Endothelial cell of umbilical vein (primary cell): ENCODE results near the gene ZNF30. TPM values are rescaled to one million over a fixed set of nuclear protein-coding genes. Genes with fewer than 3 reads are reported as not detected.

Experiments used
- BruUV-seq: library from RNA; stranded (reverse); fragments of 400-500 nt; replicated peaks from 2 replicates; lab custom pipeline; 2021; lab: Mats Ljungman, UMichigan
- CTCF ChIA-PET: fragments of 300-600, 350-600 bp; sonication (Branson Sonifier 250); formaldehyde crosslinking; loops from one replicate; lab custom pipeline; 2021; ENCODE audit warnings: antibody characterized with exemption, inconsistent platforms; lab: Charles Lee
- POLR2A ChIA-PET: fragments of 300-600, 350-600 bp; sonication (Branson Sonifier 250); formaldehyde crosslinking; loops from one replicate; lab custom pipeline; 2021; ENCODE audit warnings: antibody characterized with exemption, inconsistent platforms; lab: Charles Lee
- DNase-seq: peaks from one replicate; pipeline ENCODE4 v3.0.0-alpha.2; 2011; ENCODE audit warnings: low read depth, low spot score
- FAIRE-seq: peaks from 2 replicates; lab custom pipeline; 2011; peaks lifted over from hg19 to GRCh38; lab: Jason Lieb, UNC
- H2AFZ ChIP-seq: 2 replicates; pipeline ENCODE4 v1.6.0; 2012; ENCODE audit warnings: low read depth, low read length, control low read depth, inconsistent platforms
- H3K27ac ChIP-seq: 2 replicates; pipeline ENCODE4 v1.5.1; 2011; ENCODE audit warnings: low read depth, mild to moderate bottlenecking, control low read depth, low read length, moderate library complexity; ENCODE audit not compliant: insufficient read depth
- H3K27me3 ChIP-seq, 2 experiments: 2 replicates each; pipeline versions ENCODE4 v1.6.0 to v1.6.1; 2011; ENCODE audit warnings: low read length in 2 of 2, mixed read lengths in 1 of 2; ENCODE audit not compliant: control insufficient read depth in 2 of 2, insufficient read depth in 2 of 2
- H3K36me3 ChIP-seq, 2 experiments: 2 replicates in 1 of 2; 3 replicates in 1 of 2; pipeline ENCODE4 v1.5.1; 2011; ENCODE audit warnings: low read length in 2 of 2, mild to moderate bottlenecking in 1 of 2, moderate library complexity in 1 of 2; ENCODE audit not compliant: control insufficient read depth in 2 of 2, insufficient read depth in 2 of 2; ENCODE audit errors: extremely low read depth in 1 of 2
- H3K4me1 ChIP-seq: 3 replicates; pipeline ENCODE4 v1.5.1; 2011; ENCODE audit warnings: mild to moderate bottlenecking, low read length; ENCODE audit not compliant: control insufficient read depth, insufficient read depth; ENCODE audit errors: extremely low read depth
- H3K4me2 ChIP-seq: 2 replicates; pipeline ENCODE4 v1.6.1; 2011; ENCODE audit warnings: low read length, control low read depth, mixed read lengths; ENCODE audit not compliant: insufficient read depth
- H3K4me3 ChIP-seq, 3 experiments: fragments of 200-600 bp in 1 of 3; sonication (generic), shearing (Covaris generic) in 1 of 3; replicated peaks in 1 of 3; 2 replicates each; pipeline ENCODE4 v1.5.1; 2011 to 2016; ENCODE audit warnings: control low read depth in 3 of 3, low read length in 3 of 3, mild to moderate bottlenecking in 2 of 3, inconsistent platforms in 1 of 3, low read depth in 1 of 3, moderate library complexity in 1 of 3; ENCODE audit not compliant: insufficient read depth in 1 of 3
- H3K79me2 ChIP-seq: 2 replicates; pipeline ENCODE4 v1.6.0; 2012; ENCODE audit warnings: low read length, inconsistent platforms; ENCODE audit not compliant: control insufficient read depth, insufficient read depth
- H3K9ac ChIP-seq: replicated peaks from 2 replicates; pipeline ENCODE3; 2011; ENCODE audit warnings: low read length, control low read depth; ENCODE audit not compliant: insufficient read depth; ENCODE audit errors: extremely low read depth
- H3K9me1 ChIP-seq: replicated peaks from 3 replicates; pipeline ENCODE4 v1.6.0; 2011; ENCODE audit warnings: mild to moderate bottlenecking, low read length; ENCODE audit not compliant: control insufficient read depth, insufficient read depth; ENCODE audit errors: extremely low read depth
- H3K9me3 ChIP-seq: replicated peaks from 2 replicates; pipeline ENCODE4 v1.5.1; 2012; ENCODE audit warnings: low read length, inconsistent platforms; ENCODE audit not compliant: control insufficient read depth, insufficient read depth
- H4K20me1 ChIP-seq: replicated peaks from 2 replicates; pipeline ENCODE3; 2011; ENCODE audit warnings: mild to moderate bottlenecking, low read length; ENCODE audit not compliant: control insufficient read depth, insufficient read depth; ENCODE audit errors: extremely low read depth
- CTCF ChIP-seq, 2 donors: IDR thresholded peaks; 1 replicate in 1 of 2; 2 replicates in 1 of 2; pipeline ENCODE4 v1.5.1; 2011; ENCODE audit warnings: low read length in 2 of 2, mild to moderate bottlenecking in 2 of 2, moderate library complexity in 2 of 2, control low read depth in 1 of 2, inconsistent platforms in 1 of 2, low read depth in 1 of 2; ENCODE audit not compliant: insufficient read depth in 1 of 2; ENCODE audit errors: extremely low read depth in 1 of 2
- dilution Hi-C: fragments of 300-500 bp; cut with MboI; formaldehyde crosslinking; loops from one replicate; pipeline ENCODE4 v1.15.0; 2019; ENCODE audit warnings: low sequenced_read_pairs; ENCODE audit not compliant: extremely low pct_ligation_motif_present
- intact Hi-C: fragments of 100-400 bp; cut with micrococcal nuclease; formaldehyde crosslinking; loops from one replicate; pipeline ENCODE4 v1.10.0; 2022
- polyA plus RNA-seq, 4 experiments: library from polyadenylated mRNA; depleted of rRNA in 3 of 4; stranded (reverse) in 3 of 4; unstranded in 1 of 4; fragments of >200 nt; gene quantifications; 2 replicates each; pipeline versions ENCODE4 v1.2.1 to v1.2.3, GENCODE V29; 2011 to 2012; ENCODE audit warnings: missing spikeins in 1 of 4
- total RNA-seq: library from RNA; stranded (reverse); gene quantifications from 2 replicates; pipeline ENCODE4 v1.2.3, GENCODE V29; 2021

The ZNF30 gene
- total and polyA plus RNA-seq, 2 donors (not counting 3 experiments of a cell fraction or from before 2014, with no cell fraction given), result 1.3 to 4.7 TPM

- dilution Hi-C loops (no loop called here), intact Hi-C loops (loop anchor here (2.0 kb wide), 1 partner anchor 19 kb away; no protein-coding TSS in a partner anchor)
- H2AFZ ChIP-seq, result no peak overlapping the region
- H3K27me3 ChIP-seq, result no peaks in the 10 kb centered on the region
- H3K4me2 ChIP-seq, result no peak overlapping the region
- no peaks in the 10 kb centered on the region for H3K79me2 ChIP-seq
- ChIA-PET CTCF (no interaction called here), POLR2A (no interaction called here)
- H3K4me3 ChIP-seq, result no peak overlapping the region
- no peak overlapping the region for H3K9ac ChIP-seq
- no peaks in the 10 kb centered on the region for H3K9me1 ChIP-seq
- no peak overlapping the region for H3K27ac ChIP-seq
- no peak for TF ChIP-seq CTCF (IDR thresholded peaks at IDR 0.05; ENCODE audit: extremely low read depth in 1 of 2, insufficient read depth in 1 of 2, low read depth in 1 of 2, low read length in 2 of 2)
- no peaks in the 10 kb centered on the region for H4K20me1 ChIP-seq
- no peaks in the 10 kb centered on the region for H3K36me3 ChIP-seq
- BruUV-seq, result no TSS peak
- no peak for FAIRE-seq
- DNase-seq, result no peak
- peaks cover 38% of the 10 kb centered on the region for H3K4me1 ChIP-seq
- no peaks in the 10 kb centered on the region for H3K9me3 ChIP-seq
Measured at GRCh38 chr19:34994286-34994642, 67.6 kb downstream of the ZNF30 start.

Other genes starting within 250 kb of the ZNF30 start
- 0.12 and 0.49 TPM in 2 replicates for gene SCGB2B2, start 249.7 kb upstream of the ZNF30 start, total RNA-seq
- 0.07 and 0.11 TPM in 2 replicates for gene SCGB2B2, start 249.7 kb upstream of the ZNF30 start, polyA plus RNA-seq
- gene ZNF302, start 249.2 kb upstream of the ZNF30 start, total RNA-seq, result 13.2 and 15.6 TPM in 2 replicates
- 7.2 and 8.1 TPM in 2 replicates for gene ZNF302, start 249.2 kb upstream of the ZNF30 start, polyA plus RNA-seq
- gene ZNF181, start 192.7 kb upstream of the ZNF30 start, total RNA-seq, result 5.0 and 5.1 TPM in 2 replicates
- gene ZNF181, start 192.7 kb upstream of the ZNF30 start, polyA plus RNA-seq, result 4.1 and 4.7 TPM in 2 replicates
- gene ZNF599, start 153.7 kb upstream of the ZNF30 start, total RNA-seq, result 4.5 and 5.0 TPM in 2 replicates
- gene ZNF599, start 153.7 kb upstream of the ZNF30 start, polyA plus RNA-seq, result 7.3 and 7.7 TPM in 2 replicates
- gene ZNF792, start 37.3 kb downstream of the ZNF30 start, total RNA-seq, result 19.6 and 19.8 TPM in 2 replicates
- gene ZNF792, start 37.3 kb downstream of the ZNF30 start, polyA plus RNA-seq, result 10.9 and 11.3 TPM in 2 replicates
- gene GRAMD1A, start 73.4 kb downstream of the ZNF30 start, total RNA-seq, result 130 and 139 TPM in 2 replicates
- 127 and 162 TPM in 2 replicates for gene GRAMD1A, start 73.4 kb downstream of the ZNF30 start, polyA plus RNA-seq
- gene SCN1B, start 103.6 kb downstream of the ZNF30 start, total RNA-seq, result 14.2 and 15.8 TPM in 2 replicates
- 11.2 and 14.0 TPM in 2 replicates for gene SCN1B, start 103.6 kb downstream of the ZNF30 start, polyA plus RNA-seq
- 0.23 TPM in 1 of 2 replicates, not detected in the other for gene HPN, start 114.8 kb downstream of the ZNF30 start, total RNA-seq
- gene HPN, start 114.8 kb downstream of the ZNF30 start, polyA plus RNA-seq, result 0.05 and 0.10 TPM in 2 replicates
- not detected in 2 replicates for gene FXYD3, start 188.9 kb downstream of the ZNF30 start, total RNA-seq
- not detected in 2 replicates for gene FXYD3, start 188.9 kb downstream of the ZNF30 start, polyA plus RNA-seq
- gene LGI4, start 208.2 kb downstream of the ZNF30 start, total RNA-seq, result not detected in 2 replicates
- gene LGI4, start 208.2 kb downstream of the ZNF30 start, polyA plus RNA-seq, result not detected in 2 replicates
- not detected in 2 replicates for gene FXYD1, start 211.9 kb downstream of the ZNF30 start, total RNA-seq
- gene FXYD1, start 211.9 kb downstream of the ZNF30 start, polyA plus RNA-seq, result not detected in 2 replicates
- gene FXYD7, start 216.4 kb downstream of the ZNF30 start, total RNA-seq, result not detected in 2 replicates
- gene FXYD7, start 216.4 kb downstream of the ZNF30 start, polyA plus RNA-seq, result 0.40 TPM in 1 of 2 replicates, not detected in the other
- gene FXYD5, start 227.8 kb downstream of the ZNF30 start, total RNA-seq, result 219 and 223 TPM in 2 replicates
- gene FXYD5, start 227.8 kb downstream of the ZNF30 start, polyA plus RNA-seq, result 290 and 387 TPM in 2 replicates